DOHH2 (cell line): Measurements from ENCODE around the gene PCBD1.

Experiments
- EZH2phosphoT487 ChIP-seq: fragments of 200-600 bp; sonication (generic); IDR thresholded peaks from 2 replicates; pipeline ENCODE4 v1.6.1; 2017; ENCODE audit warnings: borderline replicate concordance, mild to moderate bottlenecking, antibody characterized with exemption, low read length, moderate library complexity, mixed read lengths
- TF ChIP-seq, protein P1 (sequence below): fragments of 200-600 bp; sonication (generic); IDR thresholded peaks from one replicate; pipeline ENCODE4 v1.5.1; 2014; ENCODE audit warnings: antibody characterized with exemption, mild to moderate bottlenecking, low read depth, low read length; ENCODE audit not compliant: poor library complexity, severe bottlenecking

DNA sequence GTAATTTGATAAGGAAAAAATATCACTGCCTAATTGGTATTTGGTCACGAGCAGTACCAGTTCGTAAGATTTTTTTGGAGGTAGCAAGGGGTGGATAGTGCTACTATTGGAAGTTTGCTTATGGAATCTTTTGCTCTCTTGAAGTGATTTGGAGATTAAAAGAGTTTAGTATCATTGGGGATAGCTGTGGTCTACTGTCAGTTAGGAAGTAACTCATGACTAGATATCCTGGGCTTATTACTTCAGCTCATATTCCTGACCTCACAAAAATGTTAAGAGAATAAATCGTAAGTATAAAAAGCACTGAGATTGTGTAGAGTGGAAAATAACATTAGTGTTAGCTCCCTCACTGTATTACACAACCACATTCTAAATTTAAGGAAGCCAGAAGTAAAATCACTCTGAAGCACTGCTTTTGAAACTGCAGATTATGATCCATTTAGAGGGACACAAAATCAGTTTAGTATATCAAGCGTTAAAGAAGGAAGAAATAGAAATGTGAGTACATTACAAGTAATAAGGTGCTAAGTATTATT, 50.0 kb downstream of the PCBD1 start:
- TF ChIP-seq, protein P1, sequence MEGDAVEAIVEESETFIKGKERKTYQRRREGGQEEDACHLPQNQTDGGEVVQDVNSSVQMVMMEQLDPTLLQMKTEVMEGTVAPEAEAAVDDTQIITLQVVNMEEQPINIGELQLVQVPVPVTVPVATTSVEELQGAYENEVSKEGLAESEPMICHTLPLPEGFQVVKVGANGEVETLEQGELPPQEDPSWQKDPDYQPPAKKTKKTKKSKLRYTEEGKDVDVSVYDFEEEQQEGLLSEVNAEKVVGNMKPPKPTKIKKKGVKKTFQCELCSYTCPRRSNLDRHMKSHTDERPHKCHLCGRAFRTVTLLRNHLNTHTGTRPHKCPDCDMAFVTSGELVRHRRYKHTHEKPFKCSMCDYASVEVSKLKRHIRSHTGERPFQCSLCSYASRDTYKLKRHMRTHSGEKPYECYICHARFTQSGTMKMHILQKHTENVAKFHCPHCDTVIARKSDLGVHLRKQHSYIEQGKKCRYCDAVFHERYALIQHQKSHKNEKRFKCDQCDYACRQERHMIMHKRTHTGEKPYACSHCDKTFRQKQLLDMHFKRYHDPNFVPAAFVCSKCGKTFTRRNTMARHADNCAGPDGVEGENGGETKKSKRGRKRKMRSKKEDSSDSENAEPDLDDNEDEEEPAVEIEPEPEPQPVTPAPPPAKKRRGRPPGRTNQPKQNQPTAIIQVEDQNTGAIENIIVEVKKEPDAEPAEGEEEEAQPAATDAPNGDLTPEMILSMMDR, result no peak
- no peak for TF ChIP-seq EZH2phosphoT487
